Upper lobe of right lung (tissue), 1 donor: ENCODE measurements around the gene RBMS2. TPM values are rescaled to one million over a fixed set of nuclear protein-coding genes. Genes with fewer than 3 reads are reported as not detected.

ENCODE experiments used
- ATAC-seq: fragments of 200-7000 bp; cut with Tn5 transposase; one replicate; pipeline ENCODE4 v1.9.1; 2020; ENCODE audit warnings: mild to moderate bottlenecking, moderate library complexity
- DNase-seq: peaks from one replicate; pipeline ENCODE4 v3.0.0-alpha.2; 2020
- H3K27ac ChIP-seq: fragments of 200-600 bp; one replicate; pipeline ENCODE4 v1.8.0; 2022
- H3K27me3 ChIP-seq: fragments of 200-600 bp; one replicate; pipeline ENCODE4 v1.8.0; 2022; ENCODE audit warnings: mild to moderate bottlenecking
- H3K36me3 ChIP-seq: fragments of 200-600 bp; one replicate; pipeline ENCODE4 v1.8.0; 2022
- H3K4me1 ChIP-seq: fragments of 200-600 bp; one replicate; pipeline ENCODE4 v1.8.0; 2022
- H3K4me3 ChIP-seq: fragments of 200-600 bp; one replicate; pipeline ENCODE4 v1.8.0; 2022; ENCODE audit warnings: mild to moderate bottlenecking
- H3K9me3 ChIP-seq: fragments of 200-600 bp; one replicate; pipeline ENCODE4 v1.8.0; 2022
- intact Hi-C: fragments of 100-400 bp; cut with DNase I; formaldehyde crosslinking; loops from one replicate; pipeline ENCODE4 v1.11.0; 2022
- total RNA-seq: library from RNA; stranded (reverse); fragmentation: NEBNext Ultra II Directional; extraction: Animal tissue kit (Norgen Biotek cat#: 25700); gene quantifications from one replicate; pipeline ENCODE4 v1.2.1, GENCODE V29; 2021
- TF ChIP-seq, protein P1 (sequence below): fragments of 200-600 bp; IDR thresholded peaks from one replicate; pipeline ENCODE4 v1.8.0; 2022; ENCODE audit warnings: antibody characterized with exemption
- donor health status: DM: no; HTN: yes; CAD: no; lungs with severe emphysema.

Gene RBMS2
- total RNA-seq, 1 donor from 2014 or later, result 142 TPM

DNA sequence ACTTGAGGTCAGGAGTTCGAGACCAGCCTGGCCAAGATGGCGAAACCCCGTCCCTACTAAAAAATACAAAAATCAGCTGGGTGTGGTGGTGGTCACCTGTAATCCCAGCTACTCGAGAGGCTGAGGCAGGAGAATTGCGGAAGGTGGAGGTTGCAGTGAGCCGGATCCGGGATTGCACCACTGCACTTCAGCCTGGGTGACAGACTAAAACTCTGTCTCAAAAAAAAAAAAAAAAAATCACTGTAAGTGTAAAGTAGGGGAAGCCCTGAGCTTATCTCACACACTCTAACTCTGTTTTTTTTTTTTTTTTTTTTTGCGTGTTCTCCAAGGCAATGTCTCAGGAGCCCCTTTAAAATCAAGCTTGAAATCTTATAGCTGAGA lies 421 bp upstream of the RBMS2 start:
- peak; percentile 76 for DNase-seq

DNA sequence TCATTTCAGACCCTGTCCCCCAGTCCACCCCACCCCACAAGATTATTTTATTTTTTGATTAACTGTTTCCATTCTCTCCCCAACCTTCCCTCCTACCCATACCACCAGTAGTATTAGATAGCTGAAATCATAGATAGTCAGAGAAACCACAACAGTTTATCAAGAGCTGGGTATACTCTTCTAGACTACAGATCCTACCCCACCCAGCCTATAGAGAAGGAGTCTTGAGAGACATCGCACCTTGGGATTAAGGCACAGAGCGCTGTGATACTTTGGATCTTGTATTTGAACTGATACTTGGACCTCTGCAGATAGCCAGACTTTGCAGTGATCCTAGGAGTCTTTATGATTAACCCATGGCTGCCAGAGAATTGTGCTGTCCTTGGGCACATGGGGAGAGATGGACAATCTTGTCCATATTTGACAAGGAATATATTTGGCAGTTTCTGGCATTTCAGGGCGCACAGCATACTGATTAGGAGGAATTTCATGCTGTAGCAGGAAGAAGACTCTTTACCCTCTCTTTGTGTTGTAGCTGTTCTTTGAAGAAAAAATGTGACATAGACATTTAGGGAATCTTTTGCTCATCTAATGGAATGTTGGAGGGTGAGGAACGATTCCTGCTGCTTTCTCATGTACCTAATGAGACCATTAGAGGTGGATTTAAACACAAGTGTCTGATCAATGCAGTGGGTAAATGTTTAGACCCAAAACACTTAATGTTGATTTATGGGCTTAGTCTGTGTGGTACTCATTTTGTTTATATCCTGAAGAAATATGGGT lies 982 bp downstream of the RBMS2 start:
- no peaks in the 10 kb centered on the region for H3K36me3 ChIP-seq
- no peaks in the 10 kb centered on the region for H3K27me3 ChIP-seq
- H3K4me3 ChIP-seq, result peak overlapping the region; percentile 78
- TF ChIP-seq, protein P1, sequence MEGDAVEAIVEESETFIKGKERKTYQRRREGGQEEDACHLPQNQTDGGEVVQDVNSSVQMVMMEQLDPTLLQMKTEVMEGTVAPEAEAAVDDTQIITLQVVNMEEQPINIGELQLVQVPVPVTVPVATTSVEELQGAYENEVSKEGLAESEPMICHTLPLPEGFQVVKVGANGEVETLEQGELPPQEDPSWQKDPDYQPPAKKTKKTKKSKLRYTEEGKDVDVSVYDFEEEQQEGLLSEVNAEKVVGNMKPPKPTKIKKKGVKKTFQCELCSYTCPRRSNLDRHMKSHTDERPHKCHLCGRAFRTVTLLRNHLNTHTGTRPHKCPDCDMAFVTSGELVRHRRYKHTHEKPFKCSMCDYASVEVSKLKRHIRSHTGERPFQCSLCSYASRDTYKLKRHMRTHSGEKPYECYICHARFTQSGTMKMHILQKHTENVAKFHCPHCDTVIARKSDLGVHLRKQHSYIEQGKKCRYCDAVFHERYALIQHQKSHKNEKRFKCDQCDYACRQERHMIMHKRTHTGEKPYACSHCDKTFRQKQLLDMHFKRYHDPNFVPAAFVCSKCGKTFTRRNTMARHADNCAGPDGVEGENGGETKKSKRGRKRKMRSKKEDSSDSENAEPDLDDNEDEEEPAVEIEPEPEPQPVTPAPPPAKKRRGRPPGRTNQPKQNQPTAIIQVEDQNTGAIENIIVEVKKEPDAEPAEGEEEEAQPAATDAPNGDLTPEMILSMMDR, result no peak
- peaks cover 62% of the 10 kb centered on the region for H3K4me1 ChIP-seq
- ATAC-seq (no peak), DNase-seq (no peak)
- intact Hi-C loops, result no loop called here
- peak overlapping the region; percentile 91 for H3K27ac ChIP-seq
- H3K9me3 ChIP-seq, result no peaks in the 10 kb centered on the region

More for the DNA sequence above, 421 bp upstream of the RBMS2 start:
- no peaks in the 10 kb centered on the region for H3K36me3 ChIP-seq
- TF ChIP-seq, protein P1, result no peak
- no peaks in the 10 kb centered on the region for H3K27me3 ChIP-seq
- H3K27ac ChIP-seq, result peak overlapping the region; percentile 91
- peak overlapping the region; percentile 78 for H3K4me3 ChIP-seq
- H3K4me1 ChIP-seq, result peaks cover 48% of the 10 kb centered on the region
- intact Hi-C loops, result no loop called here
- peak; percentile 41 for ATAC-seq
- H3K9me3 ChIP-seq, result no peaks in the 10 kb centered on the region

DNA sequence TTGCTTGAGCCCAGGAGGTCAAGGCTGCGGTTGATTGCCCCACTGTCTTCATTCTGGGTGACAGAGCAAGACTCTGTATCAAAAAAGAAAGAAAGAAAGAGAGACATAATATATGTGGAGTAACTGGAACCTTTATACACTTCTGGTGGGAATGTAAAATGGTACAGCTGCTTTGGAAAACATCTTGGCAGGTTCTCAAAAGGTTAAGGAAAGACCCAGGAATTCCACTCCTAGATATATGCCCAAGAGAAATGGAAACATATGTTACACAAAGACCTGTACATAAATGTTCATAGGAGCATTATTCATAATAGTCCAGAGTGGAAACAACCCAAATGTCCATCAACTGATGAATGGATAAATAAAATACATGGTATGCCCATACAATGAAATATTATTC lies 7.2 kb downstream of the RBMS2 start:
- peak overlapping the region; percentile 91 for H3K27ac ChIP-seq

DNA sequence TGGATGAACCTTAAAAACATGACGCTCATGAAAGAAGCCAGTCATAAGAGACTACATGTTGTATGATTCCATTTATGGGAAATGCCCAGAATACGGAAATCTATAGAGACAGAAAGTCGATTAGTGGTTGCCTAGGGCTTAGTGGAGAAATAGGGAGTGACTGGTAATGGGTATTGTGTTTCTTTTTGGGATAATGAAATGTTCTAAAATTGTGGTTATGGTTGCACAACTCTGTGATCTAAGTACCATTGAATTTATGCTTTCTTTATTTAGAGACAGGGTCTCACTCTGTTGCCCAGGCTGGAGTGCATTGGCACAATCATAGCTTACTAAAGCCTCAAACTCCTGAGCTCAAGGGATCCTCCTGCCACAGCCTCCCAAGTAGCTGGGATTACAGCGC lies 8.0 kb downstream of the RBMS2 start:
- no peak for DNase-seq
- intact Hi-C loops, result no loop called here

More for the DNA sequence above, 7.2 kb downstream of the RBMS2 start:
- no peak for DNase-seq
- peaks cover 68% of the 10 kb centered on the region for H3K4me1 ChIP-seq
- peaks cover 9% of the 10 kb centered on the region for H3K36me3 ChIP-seq
- intact Hi-C loops, result no loop called here
- TF ChIP-seq, protein P1, result no peak
- no peaks in the 10 kb centered on the region for H3K27me3 ChIP-seq
- H3K9me3 ChIP-seq, result no peaks in the 10 kb centered on the region
- no peak overlapping the region for H3K4me3 ChIP-seq
- ATAC-seq, result no peak

DNA sequence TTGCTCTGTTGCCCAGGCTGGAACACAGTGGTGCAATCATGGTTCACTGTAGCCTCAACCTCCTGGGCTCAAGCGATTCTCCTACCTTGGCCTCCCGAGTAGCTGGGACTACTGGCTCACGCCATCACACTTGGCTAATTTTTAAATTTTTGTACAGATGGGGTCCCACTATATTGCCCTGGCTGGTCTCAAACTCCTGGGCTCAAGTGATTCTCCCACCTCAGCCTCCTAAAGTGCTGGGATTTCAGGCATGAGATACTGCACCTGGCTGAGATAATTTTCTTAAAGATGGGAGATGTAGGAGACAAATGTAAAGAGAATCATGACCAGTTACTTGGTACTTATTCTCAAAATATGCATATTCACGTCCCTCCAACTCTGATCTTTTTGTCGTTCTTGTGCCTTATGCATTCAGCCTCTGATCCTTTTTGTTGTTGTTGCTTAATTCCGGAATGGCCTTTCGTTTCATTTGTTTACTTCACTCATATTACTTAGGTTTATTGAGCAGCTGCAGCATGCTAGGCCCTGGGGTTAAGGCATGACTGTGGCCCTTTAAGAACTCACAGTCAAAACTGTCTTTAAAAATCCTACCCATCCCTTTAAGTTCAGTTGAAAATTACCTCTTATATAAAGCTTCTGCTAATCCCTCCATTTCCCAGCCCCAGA lies 8.9 kb downstream of the RBMS2 start:
- DNase-seq (no peak), ATAC-seq (no peak)
- Histone ChIP-seq H3K9me3 (no peaks in the 10 kb centered on the region), H3K27me3 (no peaks in the 10 kb centered on the region), H3K27ac (peak overlapping the region; percentile 7), H3K4me3 (no peak overlapping the region), H3K4me1 (peaks cover 59% of the 10 kb centered on the region), H3K36me3 (peaks cover 9% of the 10 kb centered on the region)
- TF ChIP-seq, protein P1, result no peak
- intact Hi-C loops, result no loop called here

More for the DNA sequence above, 8.0 kb downstream of the RBMS2 start:
- Histone ChIP-seq H3K27me3 (no peaks in the 10 kb centered on the region), H3K4me1 (peaks cover 68% of the 10 kb centered on the region), H3K9me3 (no peaks in the 10 kb centered on the region), H3K4me3 (no peak overlapping the region), H3K36me3 (peaks cover 9% of the 10 kb centered on the region), H3K27ac (no peak overlapping the region)
- TF ChIP-seq, protein P1, result no peak
- no peak for ATAC-seq
